H9 (cell line): ENCODE measurements around the gene ZNF776. TPM values are rescaled to one million over a fixed set of nuclear protein-coding genes. Genes with fewer than 3 reads are reported as not detected.

Experiments
- DNase-seq: peaks from one replicate; pipeline ENCODE4 v3.0.0-alpha.2; 2017
- H2AFZ ChIP-seq: one replicate; pipeline ENCODE4 v1.6.1; 2013; ENCODE audit warnings: mild to moderate bottlenecking, low read length, control low read depth, moderate library complexity
- H2AK5ac ChIP-seq: 2 replicates; pipeline ENCODE4 v1.6.1; 2013; ENCODE audit warnings: low read length, control low read depth, mixed read lengths; ENCODE audit not compliant: insufficient read length
- H2BK120ac ChIP-seq: one replicate; pipeline ENCODE4 v1.6.1; 2013; ENCODE audit warnings: low read depth, mild to moderate bottlenecking, low read length, control low read depth, inconsistent platforms; ENCODE audit not compliant: poor library complexity, severe bottlenecking
- H2BK12ac ChIP-seq: 2 replicates; pipeline ENCODE4 v1.6.1; 2013; ENCODE audit warnings: low read length, control low read depth, mixed read lengths, low read depth; ENCODE audit not compliant: insufficient read length
- H2BK15ac ChIP-seq: 2 replicates; pipeline ENCODE4 v1.6.1; 2013; ENCODE audit warnings: low read depth, low read length, control low read depth
- H2BK20ac ChIP-seq: one replicate; pipeline ENCODE4 v1.6.1; 2013; ENCODE audit warnings: low read depth, mild to moderate bottlenecking, low read length, control low read depth, inconsistent platforms; ENCODE audit not compliant: poor library complexity, severe bottlenecking
- H2BK5ac ChIP-seq: 2 replicates; pipeline ENCODE4 v1.6.1; 2013; ENCODE audit warnings: low read length, control low read depth, mixed read lengths; ENCODE audit not compliant: insufficient read length
- H3K14ac ChIP-seq: 2 replicates; pipeline ENCODE4 v1.6.1; 2013; ENCODE audit warnings: low read length, control low read depth; ENCODE audit not compliant: insufficient read depth
- H3K18ac ChIP-seq: 2 replicates; pipeline ENCODE4 v1.6.1; 2013; ENCODE audit warnings: low read depth, mild to moderate bottlenecking, mixed read lengths, low read length, control low read depth; ENCODE audit not compliant: insufficient read length
- H3K23ac ChIP-seq: 2 replicates; pipeline ENCODE4 v1.6.1; 2013; ENCODE audit warnings: low read length, control low read depth, mixed read lengths, low read depth; ENCODE audit not compliant: insufficient read length
- H3K23me2 ChIP-seq: 2 replicates; pipeline ENCODE4 v1.6.1; 2013; ENCODE audit warnings: low read depth, mild to moderate bottlenecking, mixed read lengths, low read length, control low read depth; ENCODE audit not compliant: insufficient read length, poor library complexity, severe bottlenecking
- H3K27ac ChIP-seq: 2 replicates; pipeline ENCODE4 v1.5.1; 2013; ENCODE audit warnings: low read length, control low read depth, mixed read lengths, low read depth; ENCODE audit not compliant: insufficient read length
- H3K27me3 ChIP-seq: 2 replicates; pipeline ENCODE4 v1.6.1; 2013; ENCODE audit warnings: low read length, control low read depth, inconsistent platforms; ENCODE audit not compliant: insufficient read depth
- H3K4ac ChIP-seq: 2 replicates; pipeline ENCODE4 v1.6.1; 2013; ENCODE audit warnings: low read depth, mild to moderate bottlenecking, control low read depth, inconsistent platforms, low read length, moderate library complexity
- H3K4me1 ChIP-seq: 2 replicates; pipeline ENCODE4 v1.6.1; 2013; ENCODE audit warnings: low read length, control low read depth, inconsistent platforms; ENCODE audit not compliant: insufficient read depth
- H3K4me2 ChIP-seq: 2 replicates; pipeline ENCODE4 v1.6.1; 2013; ENCODE audit warnings: low read length, control low read depth, mixed read lengths; ENCODE audit not compliant: insufficient read length, insufficient read depth
- H3K56ac ChIP-seq: 2 replicates; pipeline ENCODE4 v1.6.1; 2013; ENCODE audit warnings: low read depth, mild to moderate bottlenecking, mixed read lengths, low read length, control low read depth; ENCODE audit not compliant: insufficient read length
- H3K79me1 ChIP-seq: 2 replicates; pipeline ENCODE4 v1.6.1; 2013; ENCODE audit warnings: low read depth, mild to moderate bottlenecking, moderate library complexity, low read length, control low read depth, inconsistent platforms; ENCODE audit not compliant: insufficient read depth, poor library complexity, severe bottlenecking
- H3K79me2 ChIP-seq: 2 replicates; pipeline ENCODE4 v1.6.1; 2013; ENCODE audit warnings: low read length, control low read depth, inconsistent platforms; ENCODE audit not compliant: insufficient read depth
- H3K9ac ChIP-seq: 2 replicates; pipeline ENCODE4 v1.6.1; 2013; ENCODE audit warnings: low read length, control low read depth, mixed read lengths; ENCODE audit not compliant: insufficient read length; ENCODE audit errors: extremely low read depth
- H3K9me3 ChIP-seq: one replicate; pipeline ENCODE4 v1.6.1; 2013; ENCODE audit warnings: low read depth, low read length, inconsistent platforms; ENCODE audit not compliant: control insufficient read depth
- H3T11ph ChIP-seq: one replicate; pipeline ENCODE4 v1.6.1; 2013; ENCODE audit warnings: mild to moderate bottlenecking, low read length, control low read depth, inconsistent platforms
- H4K20me1 ChIP-seq: one replicate; pipeline ENCODE4 v1.6.1; 2013; ENCODE audit not compliant: control insufficient read depth, insufficient read length, insufficient read depth
- H4K5ac ChIP-seq: 2 replicates; pipeline ENCODE4 v1.6.1; 2013; ENCODE audit warnings: low read depth, mild to moderate bottlenecking, mixed read lengths, low read length, control low read depth; ENCODE audit not compliant: insufficient read length
- H4K8ac ChIP-seq: replicated peaks from 2 replicates; pipeline ENCODE4 v1.6.1; 2013; ENCODE audit warnings: low read length, control low read depth, mixed read lengths, low read depth; ENCODE audit not compliant: insufficient read length
- H4K91ac ChIP-seq: 2 replicates; pipeline ENCODE4 v1.6.1; 2013; ENCODE audit warnings: low read depth, mild to moderate bottlenecking, moderate library complexity, mixed read lengths, low read length, control low read depth; ENCODE audit not compliant: insufficient read length
- H3K27ac Mint-ChIP-seq, 3 experiments: 2 replicates in 2 of 3; 3 replicates in 1 of 3; pipeline ENCODE4 v1.8.0; 2020 to 2021; ENCODE audit warnings: mixed read lengths in 3 of 3, mild to moderate bottlenecking in 1 of 3, moderate library complexity in 1 of 3
- H3K27me3 Mint-ChIP-seq: 2 replicates; pipeline ENCODE4 v1.8.0; 2021; ENCODE audit warnings: low read depth, mild to moderate bottlenecking, moderate library complexity, mixed read lengths
- H3K36me3 Mint-ChIP-seq, 3 experiments: 2 replicates in 2 of 3; 3 replicates in 1 of 3; pipeline ENCODE4 v1.8.0; 2020 to 2021; ENCODE audit warnings: low read depth in 3 of 3, mixed read lengths in 3 of 3; ENCODE audit not compliant: insufficient read depth in 1 of 3
- H3K4me1 Mint-ChIP-seq, 2 experiments: 2 replicates each; pipeline ENCODE4 v1.8.0; 2020; ENCODE audit warnings: mixed read lengths in 2 of 2
- H3K4me3 Mint-ChIP-seq, 2 experiments: 2 replicates in 1 of 2; 3 replicates in 1 of 2; pipeline ENCODE4 v1.8.0; 2020 to 2021; ENCODE audit warnings: mild to moderate bottlenecking in 2 of 2, mixed read lengths in 2 of 2, moderate library complexity in 1 of 2
- H3K9me3 Mint-ChIP-seq, 2 experiments: 2 replicates in 1 of 2; 3 replicates in 1 of 2; pipeline ENCODE4 v1.8.0; 2020; ENCODE audit warnings: mild to moderate bottlenecking in 2 of 2, mixed read lengths in 2 of 2, moderate library complexity in 1 of 2
- WGBS: extraction: QIAGEN DNeasy Blood & Tissue Kit; methylation state at CpG from one replicate; pipeline ENCODE4 v1.1.7; 2013; ENCODE audit warnings: missing lambda C conversion rate, low lambda C conversion rate, mixed read lengths; ENCODE audit not compliant: insufficient read length; ENCODE audit errors: extremely low coverage; 5-methylcytosine and 5-hydroxymethylcytosine counted together
- total RNA-seq: library from RNA; stranded (reverse); gene quantifications from 2 replicates; pipeline ENCODE4 v1.2.1, GENCODE V29; 2021
- TF ChIP-seq, protein P1 (sequence below): fragments of 200-600 bp; sonication (generic); conservative IDR thresholded peaks from 3 replicates; pipeline ENCODE4 v1.8.0; 2021; ENCODE audit warnings: antibody characterized with exemption, mild to moderate bottlenecking

Gene ZNF776
- total RNA-seq, 1 experiment from 2014 or later: 19.7 TPM

DNA sequence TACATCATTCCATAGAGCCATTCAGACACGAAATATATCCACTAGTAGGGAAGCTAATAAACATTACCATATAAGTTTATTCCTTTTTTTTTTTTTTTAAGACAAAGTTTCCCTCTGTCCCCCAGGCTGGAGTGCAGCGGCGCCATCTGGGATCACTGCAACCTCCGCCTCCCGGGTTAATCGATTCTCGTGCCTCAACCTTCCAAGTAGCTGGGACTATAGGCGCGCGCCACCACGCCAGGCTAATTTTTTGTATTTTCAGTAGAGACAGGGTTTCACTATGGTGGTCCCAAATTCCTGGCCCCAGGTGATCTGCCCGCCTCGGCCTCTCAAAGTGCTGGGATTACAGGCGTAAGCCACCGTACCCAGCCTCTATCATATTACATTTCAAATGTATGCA lies 37.0 kb upstream of the ZNF776 start:
- H3K36me3 Mint-ChIP-seq: peaks cover 27 to 37% (median 31%) of the 10 kb centered on the region in 3 experiments

More for the DNA sequence above, 37.0 kb upstream of the ZNF776 start:
- Histone ChIP-seq H3K27ac (no peak overlapping the region), H4K8ac (no peak overlapping the region), H2BK15ac (no peak overlapping the region), H3K56ac (no peak overlapping the region), H3K79me2 (peaks cover 21% of the 10 kb centered on the region; the same call in 1 of the 2 replicates), H2BK20ac (no peak overlapping the region), H3K4me1 (peaks cover 3% of the 10 kb centered on the region; the same call in 1 of the 2 replicates), H2BK12ac (no peak overlapping the region), H2BK120ac (no peak overlapping the region), H3K79me1 (no peaks in the 10 kb centered on the region), H3K27me3 (no peaks in the 10 kb centered on the region), H4K91ac (no peak overlapping the region), H3K9me3 (no peaks in the 10 kb centered on the region), H3K9ac (no peak overlapping the region), H4K20me1 (no peaks in the 10 kb centered on the region), H2BK5ac (no peak overlapping the region), H3K4me2 (peak overlapping the region; percentile 82), H3K23ac (no peak overlapping the region), H3K14ac (no peak overlapping the region), H3K4ac (no peak overlapping the region), H3K18ac (no peak overlapping the region), H3K23me2 (peaks cover 8% of the 10 kb centered on the region), H3T11ph (no peak overlapping the region), H2AFZ (no peak overlapping the region), H4K5ac (no peak overlapping the region), H2AK5ac (no peak overlapping the region)
- TF ChIP-seq, protein P1, sequence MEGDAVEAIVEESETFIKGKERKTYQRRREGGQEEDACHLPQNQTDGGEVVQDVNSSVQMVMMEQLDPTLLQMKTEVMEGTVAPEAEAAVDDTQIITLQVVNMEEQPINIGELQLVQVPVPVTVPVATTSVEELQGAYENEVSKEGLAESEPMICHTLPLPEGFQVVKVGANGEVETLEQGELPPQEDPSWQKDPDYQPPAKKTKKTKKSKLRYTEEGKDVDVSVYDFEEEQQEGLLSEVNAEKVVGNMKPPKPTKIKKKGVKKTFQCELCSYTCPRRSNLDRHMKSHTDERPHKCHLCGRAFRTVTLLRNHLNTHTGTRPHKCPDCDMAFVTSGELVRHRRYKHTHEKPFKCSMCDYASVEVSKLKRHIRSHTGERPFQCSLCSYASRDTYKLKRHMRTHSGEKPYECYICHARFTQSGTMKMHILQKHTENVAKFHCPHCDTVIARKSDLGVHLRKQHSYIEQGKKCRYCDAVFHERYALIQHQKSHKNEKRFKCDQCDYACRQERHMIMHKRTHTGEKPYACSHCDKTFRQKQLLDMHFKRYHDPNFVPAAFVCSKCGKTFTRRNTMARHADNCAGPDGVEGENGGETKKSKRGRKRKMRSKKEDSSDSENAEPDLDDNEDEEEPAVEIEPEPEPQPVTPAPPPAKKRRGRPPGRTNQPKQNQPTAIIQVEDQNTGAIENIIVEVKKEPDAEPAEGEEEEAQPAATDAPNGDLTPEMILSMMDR: 0 out of 3 replicates have a peak, but pooled peaks have one; percentile 14
- Mint-ChIP-seq H3K27me3 (no peaks in the 10 kb centered on the region; the same call in 1 of the 2 replicates), H3K9me3 (peaks cover 0 to 2% of the 10 kb centered on the region in 2 experiments; a peak in 2 of 5 replicates), H3K27ac (no peak overlapping the region), H3K4me1 (peaks cover 35 to 37% of the 10 kb centered on the region in 2 experiments), H3K4me3 (peak overlapping the region; percentile 91 to 98)
- DNase-seq: peak; percentile 31
- no CpG with 5 or more reads among the region's 15 CpGs for WGBS
